BLaER1 treated with 17β-estradiol and CSF1 and Interleukin-3, amounts not matched to agents 10 nM and 100 nM (cell line): Measurements from ENCODE around the gene SPTAN1.
"Not testable (repeated sequence)": the region's sequence is repeated elsewhere in the genome, so short reads cannot be mapped to it uniquely, and the experiment has no call there.

Experiments used
- H3K27ac ChIP-seq, 11 experiments: shearing (Covaris generic); formaldehyde crosslinking; 2 replicates each; pipeline ENCODE4 v1.8.1; 2022
- H3K27me3 ChIP-seq, 11 experiments: shearing (Covaris generic); formaldehyde crosslinking; 2 replicates each; pipeline ENCODE4 v1.8.1; 2022
- H3K36me3 ChIP-seq, 11 experiments: shearing (Covaris generic); formaldehyde crosslinking; 2 replicates each; pipeline ENCODE4 v1.8.1; 2022
- H3K4me1 ChIP-seq, 10 experiments: shearing (Covaris generic); formaldehyde crosslinking; 2 replicates each; pipeline ENCODE4 v1.8.1; 2022
- H3K4me2 ChIP-seq, 11 experiments: shearing (Covaris generic); formaldehyde crosslinking; 2 replicates each; pipeline ENCODE4 v1.8.1; 2022
- H3K4me3 ChIP-seq, 10 experiments: shearing (Covaris generic); formaldehyde crosslinking; 2 replicates each; pipeline ENCODE4 v1.8.1; 2022
- H3K9ac ChIP-seq, 11 experiments: shearing (Covaris generic); formaldehyde crosslinking; 2 replicates each; pipeline ENCODE4 v1.8.1; 2022
- H3K9me3 ChIP-seq, 11 experiments: shearing (Covaris generic); formaldehyde crosslinking; replicated peaks in 1 of 11; 2 replicates each; pipeline ENCODE4 v1.8.1; 2022
- H4K20me1 ChIP-seq, 11 experiments: shearing (Covaris generic); formaldehyde crosslinking; 2 replicates each; pipeline ENCODE4 v1.8.1; 2022
- Cebpa-rat ChIP-seq, 11 experiments: shearing (Covaris generic); IDR thresholded peaks; 2 replicates each; pipeline ENCODE4 v1.8.1; 2022

The SPTAN1 gene

GRCh38 chr9:128579194-128579593 lies 26.8 kb downstream of the SPTAN1 start:
- no peaks in the 10 kb centered on the region for H3K27me3 ChIP-seq
- H3K36me3 ChIP-seq = peaks cover 98 to 100% (median 100%) of the 10 kb centered on the region in 11 experiments
- H3K4me1 ChIP-seq = no peaks in the 10 kb centered on the region
- H3K27ac ChIP-seq = no peak overlapping the region
- no peak overlapping the region for H3K9ac ChIP-seq
- no peak overlapping the region for H3K4me2 ChIP-seq
- H3K9me3 ChIP-seq = no peaks in the 10 kb centered on the region
- H4K20me1 ChIP-seq = peaks cover 0 to 16% (median 0%) of the 10 kb centered on the region in 11 experiments; a peak in 3 of 22 replicates
- TF ChIP-seq Cebpa-rat (IDR thresholded peaks at IDR 0.05) = no peak
- no peak overlapping the region for H3K4me3 ChIP-seq

- H3K36me3 ChIP-seq = peaks cover 99 to 100% (median 100%) of the 10 kb centered on the region in 11 experiments
Observed at GRCh38 chr9:128580731-128581130, 28.3 kb downstream of the SPTAN1 start.

GRCh38 chr9:128585155-128585554 lies 32.8 kb downstream of the SPTAN1 start:
- Histone ChIP-seq H3K4me1 (peaks cover 0 to 11% (median 8%) of the 10 kb centered on the region in 10 experiments; a peak in 8 of 20 replicates), H3K36me3 (peaks cover 96 to 100% (median 99%) of the 10 kb centered on the region in 11 experiments), H4K20me1 (peaks cover 0 to 11% (median 7%) of the 10 kb centered on the region in 11 experiments; a peak in 9 of 22 replicates)
- H3K27me3 ChIP-seq, H3K27ac ChIP-seq, H3K9me3 ChIP-seq, H3K9ac ChIP-seq, H3K4me3 ChIP-seq, H3K4me2 ChIP-seq: not testable (repeated sequence)

More at GRCh38 chr9:128580731-128581130, 28.3 kb downstream of the SPTAN1 start:
- Histone ChIP-seq H3K27ac (no peak overlapping the region), H3K4me3 (no peak overlapping the region), H3K27me3 (no peaks in the 10 kb centered on the region), H3K4me1 (no peaks in the 10 kb centered on the region), H3K4me2 (no peak overlapping the region), H4K20me1 (peaks cover 0 to 10% (median 0%) of the 10 kb centered on the region in 11 experiments; a peak in 3 of 22 replicates), H3K9ac (no peak overlapping the region), H3K9me3 (no peaks in the 10 kb centered on the region)
- no peak for TF ChIP-seq Cebpa-rat (IDR thresholded peaks at IDR 0.05)

GRCh38 chr9:128586934-128587333 lies 34.5 kb downstream of the SPTAN1 start:
- H3K4me2 ChIP-seq = peak overlapping the region in 4 of 11 experiments; percentile 15 to 27 (median 22); a peak in 5 of 22 replicates
- H3K4me1 ChIP-seq = peaks cover 0 to 11% (median 8%) of the 10 kb centered on the region in 10 experiments; a peak in 8 of 20 replicates
- peaks cover 96 to 100% (median 99%) of the 10 kb centered on the region in 11 experiments for H3K36me3 ChIP-seq
- peak overlapping the region in 1 of 11 experiments; percentile 17; a peak in 2 of 22 replicates for H3K27ac ChIP-seq
- H4K20me1 ChIP-seq = peaks cover 0 to 11% (median 4%) of the 10 kb centered on the region in 11 experiments; a peak in 7 of 22 replicates
- peak in 1 of 11 experiments; percentile 19; a peak in 1 of 22 replicates for TF ChIP-seq Cebpa-rat (IDR thresholded peaks at IDR 0.05)
- not testable (repeated sequence) for H3K27me3 ChIP-seq, H3K9me3 ChIP-seq, H3K4me3 ChIP-seq
- H3K9ac ChIP-seq = peak overlapping the region in 1 of 11 experiments; percentile 34; a peak in 2 of 22 replicates

- peak in 1 of 11 experiments; percentile 38; a peak in 2 of 22 replicates for TF ChIP-seq Cebpa-rat (IDR thresholded peaks at IDR 0.05)
- Histone ChIP-seq H3K27ac (peak overlapping the region in 1 of 11 experiments; percentile 17; a peak in 2 of 22 replicates), H3K9ac (peak overlapping the region in 1 of 11 experiments; percentile 34; a peak in 1 of 22 replicates), H3K4me1 (peaks cover 0 to 11% (median 8%) of the 10 kb centered on the region in 10 experiments; a peak in 8 of 20 replicates), H4K20me1 (peaks cover 0 to 11% (median 4%) of the 10 kb centered on the region in 11 experiments; a peak in 8 of 22 replicates), H3K36me3 (peaks cover 96 to 100% (median 99%) of the 10 kb centered on the region in 11 experiments), H3K9me3 (no peaks in the 10 kb centered on the region), H3K4me2 (peak overlapping the region in 4 of 11 experiments; percentile 15 to 27 (median 22); a peak in 5 of 22 replicates), H3K4me3 (no peak overlapping the region), H3K27me3 (no peaks in the 10 kb centered on the region)
Observed at GRCh38 chr9:128587453-128587852, 35.1 kb downstream of the SPTAN1 start.

- Histone ChIP-seq H4K20me1 (peaks cover 0 to 19% (median 11%) of the 10 kb centered on the region in 11 experiments; a peak in 11 of 22 replicates), H3K4me1 (peaks cover 0 to 11% (median 8%) of the 10 kb centered on the region in 10 experiments; a peak in 8 of 20 replicates), H3K27ac (no peak overlapping the region), H3K36me3 (peaks cover 95 to 100% (median 99%) of the 10 kb centered on the region in 11 experiments), H3K27me3 (no peaks in the 10 kb centered on the region), H3K9ac (no peak overlapping the region), H3K9me3 (no peaks in the 10 kb centered on the region), H3K4me3 (no peak overlapping the region), H3K4me2 (no peak overlapping the region)
- TF ChIP-seq Cebpa-rat (IDR thresholded peaks at IDR 0.05) = no peak
Observed at GRCh38 chr9:128588581-128589233, 36.3 kb downstream of the SPTAN1 start.

GRCh38 chr9:128593039-128593438 lies 40.7 kb downstream of the SPTAN1 start:
- no peaks in the 10 kb centered on the region for H3K27me3 ChIP-seq
- H3K4me3 ChIP-seq = no peak overlapping the region
- TF ChIP-seq Cebpa-rat (IDR thresholded peaks at IDR 0.05) = no peak
- H4K20me1 ChIP-seq = peaks cover 0 to 13% (median 8%) of the 10 kb centered on the region in 11 experiments; a peak in 8 of 22 replicates
- H3K9ac ChIP-seq = no peak overlapping the region
- H3K27ac ChIP-seq = no peak overlapping the region
- no peaks in the 10 kb centered on the region for H3K9me3 ChIP-seq
- peaks cover 93 to 100% (median 99%) of the 10 kb centered on the region in 11 experiments for H3K36me3 ChIP-seq
- no peaks in the 10 kb centered on the region for H3K4me1 ChIP-seq
- no peak overlapping the region for H3K4me2 ChIP-seq

- H3K4me2 ChIP-seq = no peak overlapping the region
- no peak for TF ChIP-seq Cebpa-rat (IDR thresholded peaks at IDR 0.05)
- H3K4me3 ChIP-seq = no peak overlapping the region
- no peak overlapping the region for H3K27ac ChIP-seq
- peaks cover 93 to 100% (median 99%) of the 10 kb centered on the region in 11 experiments for H3K36me3 ChIP-seq
- no peaks in the 10 kb centered on the region for H3K4me1 ChIP-seq
- H4K20me1 ChIP-seq = peaks cover 0 to 13% (median 8%) of the 10 kb centered on the region in 11 experiments; a peak in 8 of 22 replicates
- H3K9me3 ChIP-seq = no peaks in the 10 kb centered on the region
- no peak overlapping the region for H3K9ac ChIP-seq
- H3K27me3 ChIP-seq = no peaks in the 10 kb centered on the region
Observed at GRCh38 chr9:128593856-128594255, 41.5 kb downstream of the SPTAN1 start.

- Histone ChIP-seq H3K4me1 (no peaks in the 10 kb centered on the region), H3K27me3 (no peaks in the 10 kb centered on the region), H3K36me3 (peaks cover 97 to 100% (median 100%) of the 10 kb centered on the region in 11 experiments), H3K4me3 (no peak overlapping the region), H3K27ac (no peak overlapping the region; a peak in 1 of 22 replicates), H3K9ac (no peak overlapping the region), H3K9me3 (no peaks in the 10 kb centered on the region), H4K20me1 (peaks cover 0 to 13% (median 8%) of the 10 kb centered on the region in 11 experiments; a peak in 8 of 22 replicates), H3K4me2 (no peak overlapping the region)
- no peak for TF ChIP-seq Cebpa-rat (IDR thresholded peaks at IDR 0.05)
Observed at GRCh38 chr9:128595471-128595870, 43.1 kb downstream of the SPTAN1 start.
